Stimulated activated CD8-positive, alpha-beta memory T cell treated with anti-CD3 and anti-CD28 coated beads, Interleukin-2, amount 100 ng/mL, for 48 hours (primary cell): Measurements from ENCODE around the gene PIEZO1.

Experiments
- DNase-seq, 2 donors: peaks; one replicate each; pipeline ENCODE4 v3.0.0-alpha.2; 2020; ENCODE audit warnings: low read depth in 2 of 2

Gene PIEZO1

GRCh38 chr16:88750854-88751253 lies 34.2 kb downstream of the PIEZO1 start:
- DNase-seq = no peak

GRCh38 chr16:88749358-88749757 lies 35.7 kb downstream of the PIEZO1 start:
- no peak for DNase-seq

- no peak for DNase-seq
Observed at GRCh38 chr16:88748364-88748763, 36.7 kb downstream of the PIEZO1 start.

GRCh38 chr16:88747588-88748301 lies 37.3 kb downstream of the PIEZO1 start:
- peak; percentile 12 to 32 for DNase-seq

GRCh38 chr16:88746506-88746905 lies 38.5 kb downstream of the PIEZO1 start:
- no peak for DNase-seq

GRCh38 chr16:88744577-88745521 lies 40.2 kb downstream of the PIEZO1 start:
- no peak for DNase-seq

GRCh38 chr16:88743693-88744576 lies 41.1 kb downstream of the PIEZO1 start:
- peak; percentile 58 to 68 for DNase-seq

GRCh38 chr16:88742896-88743605 lies 42.0 kb downstream of the PIEZO1 start:
- DNase-seq = no peak

- DNase-seq = no peak
Observed at GRCh38 chr16:88741368-88741767, 43.7 kb downstream of the PIEZO1 start.

GRCh38 chr16:88740727-88741055 lies 44.3 kb downstream of the PIEZO1 start:
- no peak for DNase-seq

GRCh38 chr16:88739977-88740726 lies 44.9 kb downstream of the PIEZO1 start:
- DNase-seq = no peak

- no peak for DNase-seq
Observed at GRCh38 chr16:88739139-88739976, 45.7 kb downstream of the PIEZO1 start.

- DNase-seq = no peak
Observed at GRCh38 chr16:88738151-88739084, 46.6 kb downstream of the PIEZO1 start.

- DNase-seq = peak; percentile 52 to 65
Observed at GRCh38 chr16:88737298-88738150, 47.5 kb downstream of the PIEZO1 start.

- DNase-seq = no peak
Observed at GRCh38 chr16:88736496-88736895, 48.5 kb downstream of the PIEZO1 start.

- no peak for DNase-seq
Observed at GRCh38 chr16:88736088-88736487, 48.9 kb downstream of the PIEZO1 start.

- no peak for DNase-seq
Observed at GRCh38 chr16:88735616-88736015, 49.4 kb downstream of the PIEZO1 start.

GRCh38 chr16:88735121-88735520 lies 49.9 kb downstream of the PIEZO1 start:
- DNase-seq = no peak
